Measurements from ENCODE around the gene TAOK1.

Gene TAOK1

DNA sequence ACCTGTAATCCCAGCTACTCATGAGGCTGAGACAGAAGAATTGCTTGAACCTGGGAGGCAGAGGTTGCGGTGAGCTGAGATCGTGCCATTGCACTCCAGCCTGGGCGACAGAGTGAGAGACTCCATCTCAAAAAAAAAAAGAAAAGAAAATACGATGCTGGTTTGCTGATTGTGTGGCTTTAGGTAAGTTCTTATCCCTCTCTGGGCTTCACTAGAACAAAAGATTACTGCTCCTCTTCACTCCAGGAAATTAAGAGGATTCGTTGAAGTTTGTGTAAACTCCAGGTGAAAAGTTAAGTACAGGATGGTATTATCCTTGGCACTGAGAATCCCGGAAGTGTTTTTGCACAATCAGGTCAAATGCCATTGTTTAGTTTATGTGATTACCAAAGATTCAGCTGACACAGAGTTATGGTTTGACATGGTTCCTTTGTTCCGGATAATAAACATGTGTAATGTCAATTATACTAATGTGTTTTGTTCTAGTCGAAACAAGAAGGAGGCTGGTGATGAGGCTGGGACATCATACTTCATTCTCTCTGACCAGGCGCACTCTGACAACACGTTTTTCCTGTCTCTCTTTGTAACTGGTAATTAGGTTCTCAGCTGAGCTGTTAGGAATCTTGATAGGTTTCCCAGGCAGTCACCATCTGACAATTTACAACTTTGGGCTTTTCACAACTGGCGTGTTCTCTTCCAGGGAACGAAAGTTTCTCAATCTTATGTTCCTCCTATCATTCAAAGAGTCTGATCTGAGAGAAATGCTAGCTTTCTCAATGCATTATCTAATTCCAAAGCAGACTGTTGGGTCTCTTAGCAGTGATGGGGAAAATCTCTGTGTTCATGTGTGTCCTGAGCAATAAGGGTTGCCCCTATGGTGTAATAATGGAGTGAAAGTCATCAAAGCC is 10.8 kb upstream of the TAOK1 start:
- DNase-seq (ENCODE audit: low read depth) = no peak

DNA sequence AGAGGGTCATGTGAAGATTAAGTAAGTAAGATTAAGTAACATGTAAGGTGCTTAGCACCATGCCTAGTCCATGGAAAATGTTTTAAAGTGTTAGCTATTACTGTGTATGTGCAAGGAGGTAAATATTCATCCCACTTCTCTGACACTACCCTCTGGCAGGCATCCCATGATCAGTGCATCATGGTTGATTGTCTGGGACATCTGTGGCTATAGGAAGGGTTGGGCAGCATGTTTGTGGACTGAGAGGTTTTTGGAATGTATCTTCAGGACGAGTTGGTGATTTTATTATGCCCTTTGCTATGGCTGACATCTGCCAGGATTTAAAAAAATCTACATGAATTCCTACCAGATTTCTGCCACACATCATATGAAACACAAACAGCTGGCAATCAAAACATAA is 6.5 kb upstream of the TAOK1 start:
- DNase-seq (ENCODE audit: low read depth) = no peak

DNA sequence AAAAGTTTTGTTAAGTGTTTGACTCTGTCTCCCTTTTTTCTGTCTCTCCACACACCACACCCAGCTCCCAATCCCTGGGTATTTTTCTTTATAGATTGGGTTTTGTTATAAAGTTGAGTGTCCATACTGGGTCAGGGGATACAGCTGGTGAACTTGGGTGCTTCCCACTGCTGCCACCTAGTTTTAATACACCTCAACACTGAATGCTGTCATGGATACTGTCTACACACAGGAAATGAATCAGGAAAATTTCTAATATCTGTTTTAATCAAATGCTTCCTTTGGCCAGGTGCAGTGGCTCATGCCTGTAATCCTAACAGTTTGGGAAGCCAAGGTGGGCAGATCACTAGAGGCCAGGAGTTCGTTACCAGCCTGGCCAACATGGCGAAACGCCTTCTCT is 5.3 kb upstream of the TAOK1 start:
- no peak for DNase-seq (ENCODE audit: low read depth)

DNA sequence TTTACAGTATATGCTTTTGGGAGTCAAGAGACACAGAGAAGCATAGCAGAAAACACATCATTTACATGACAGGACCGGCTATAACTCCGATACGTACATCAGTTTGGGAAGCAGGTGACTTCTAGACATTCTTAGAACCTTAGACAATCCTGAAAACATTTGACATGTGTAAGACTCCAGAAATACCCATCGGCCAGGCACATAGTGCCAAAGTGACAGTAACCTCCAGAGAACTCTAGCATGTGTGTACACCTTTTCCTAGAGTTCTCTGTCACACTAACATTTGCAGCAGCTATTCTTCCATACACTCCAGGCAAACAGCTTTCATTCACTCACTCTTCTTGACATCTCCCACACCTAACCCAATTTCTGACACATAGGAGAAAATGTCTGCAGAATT is 3.4 kb upstream of the TAOK1 start:
- no peak for DNase-seq (ENCODE audit: low read depth)

DNA sequence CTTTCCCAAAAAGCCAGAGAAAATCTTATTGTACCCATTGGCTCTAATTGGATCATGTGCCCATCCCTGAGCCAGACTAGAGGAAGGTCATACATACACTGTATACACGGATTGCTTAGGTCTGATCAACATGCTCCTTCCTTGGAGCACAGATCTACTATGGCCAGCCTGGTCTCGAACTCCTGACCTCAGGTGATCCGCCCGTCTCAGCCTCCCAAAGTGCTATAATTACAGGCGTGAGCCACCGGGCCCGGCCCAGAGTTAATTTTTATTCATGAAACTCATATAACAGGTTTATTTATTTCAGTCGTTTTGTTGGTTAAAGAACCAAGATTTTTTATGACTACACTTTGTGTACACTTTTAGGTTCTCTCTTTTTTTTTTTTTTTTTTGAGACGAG is 1.2 kb upstream of the TAOK1 start:
- DNase-seq (ENCODE audit: low read depth) = no peak

DNA sequence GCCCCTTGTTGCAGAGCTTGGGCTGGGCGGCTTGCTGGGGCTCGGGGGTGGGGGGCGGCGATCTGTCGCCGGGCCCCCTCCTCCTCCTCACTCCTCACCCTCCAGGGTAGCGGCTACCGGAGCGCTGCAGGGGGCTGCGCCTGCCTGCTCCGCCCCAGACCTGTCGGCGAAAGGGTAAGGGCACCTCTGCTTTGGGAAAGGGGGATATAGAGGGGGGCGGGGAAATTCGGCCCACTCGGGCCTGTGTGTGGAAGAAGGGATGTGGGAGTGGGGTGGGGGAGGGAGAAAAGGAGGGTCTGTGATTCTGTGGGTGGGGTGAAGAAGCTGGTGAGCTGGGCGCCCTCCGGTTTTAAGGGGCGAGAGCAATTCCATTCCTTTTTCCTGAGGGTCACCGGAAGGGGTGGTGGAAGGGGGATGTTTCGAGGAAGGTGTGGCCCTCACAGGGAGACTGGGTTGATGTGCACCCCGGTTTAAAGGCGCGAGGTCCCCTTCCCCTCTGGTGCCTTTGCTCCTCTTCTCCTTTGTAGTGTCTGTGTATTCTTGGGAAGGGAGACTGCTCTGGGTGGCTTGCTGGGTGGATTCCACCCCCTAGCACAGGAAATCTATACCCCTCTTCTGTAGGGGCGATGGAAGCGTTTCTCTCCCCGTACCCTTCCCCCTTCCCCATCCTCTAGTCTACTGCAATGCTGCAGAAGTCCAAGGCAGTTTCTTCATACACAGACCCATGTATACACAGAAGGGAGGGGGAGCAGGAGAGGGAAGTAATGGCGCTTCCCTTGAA is 878 bp downstream of the TAOK1 start:
- no peak for DNase-seq (ENCODE audit: low read depth)

DNA sequence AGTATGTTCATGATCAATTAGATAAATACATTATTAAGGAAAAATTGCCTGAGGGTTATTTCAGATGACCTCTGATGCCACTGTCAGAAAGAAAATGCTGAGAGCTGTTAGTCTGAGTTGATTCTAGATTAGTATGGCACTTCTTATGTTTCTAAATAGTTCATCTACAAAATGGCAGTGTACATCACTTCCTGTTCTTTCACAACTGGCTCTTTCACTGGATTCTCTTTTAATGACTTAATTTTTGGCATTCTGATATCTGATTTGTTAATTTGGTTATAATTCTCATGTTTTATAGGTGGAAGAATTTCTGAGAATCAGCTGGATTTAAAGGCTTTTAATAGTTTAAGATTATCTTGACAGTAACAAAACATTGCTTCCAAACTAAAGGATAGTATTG is 3.3 kb downstream of the TAOK1 start:
- DNase-seq (ENCODE audit: low read depth) = no peak

DNA sequence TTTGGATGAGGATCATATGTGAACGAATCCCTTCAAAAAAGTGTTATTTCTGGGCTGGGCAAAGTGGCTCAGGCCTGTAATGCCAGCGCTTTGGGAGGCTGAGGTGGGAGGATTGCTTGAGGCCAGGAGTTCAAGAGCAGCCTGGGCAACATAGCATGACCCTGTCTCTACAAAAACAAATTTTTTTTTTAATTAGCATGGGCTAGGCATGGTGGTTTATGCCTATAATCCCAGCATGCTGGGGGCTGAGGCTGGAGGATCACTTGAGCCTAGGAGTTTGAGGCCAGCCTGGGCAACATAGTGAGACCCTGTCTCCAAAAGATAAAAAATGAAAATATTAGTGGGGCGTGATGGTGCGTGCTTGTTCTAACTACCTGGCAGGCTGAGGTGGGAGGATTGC is 4.6 kb downstream of the TAOK1 start:
- DNase-seq (ENCODE audit: low read depth) = no peak

DNA sequence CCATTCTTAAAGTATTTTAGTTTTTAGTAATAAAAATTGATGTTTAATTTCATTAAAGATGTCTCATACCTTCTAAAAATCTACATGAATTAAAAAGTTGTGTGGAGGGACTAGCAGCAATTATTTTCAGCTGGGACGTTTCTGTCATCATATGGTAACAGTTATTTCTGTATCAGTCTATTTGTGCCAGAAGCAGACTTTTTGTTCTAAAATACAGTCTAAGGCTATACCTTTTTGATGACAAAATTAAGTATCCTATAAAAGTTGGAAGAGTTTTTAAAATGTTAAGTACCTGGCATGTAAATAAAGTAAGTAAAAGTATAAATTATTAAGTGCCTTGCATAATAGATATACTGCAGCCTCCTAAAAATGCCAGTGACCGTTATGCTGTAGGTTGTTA is 5.9 kb downstream of the TAOK1 start:
- no peak for DNase-seq (ENCODE audit: low read depth)

DNA sequence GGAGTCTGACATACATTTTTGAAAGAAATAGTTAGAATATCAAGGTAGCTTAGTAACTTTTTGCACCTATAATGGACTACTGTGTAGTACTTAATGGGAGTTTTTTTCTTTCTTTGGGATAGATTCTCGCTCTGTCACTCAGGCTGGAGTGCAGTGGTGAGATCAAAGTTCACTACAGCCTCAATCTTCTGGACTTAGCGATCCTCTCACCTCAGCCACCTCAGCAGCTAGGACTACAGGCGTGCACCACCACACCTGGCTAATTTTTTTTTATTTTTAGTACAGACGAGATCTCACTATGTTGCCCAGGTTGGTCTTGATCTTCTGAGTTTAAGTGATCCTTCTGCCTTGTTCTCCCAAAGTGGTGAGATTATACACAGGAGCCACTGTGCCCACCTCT is 9.5 kb downstream of the TAOK1 start:
- no peak for DNase-seq (ENCODE audit: low read depth)

DNA sequence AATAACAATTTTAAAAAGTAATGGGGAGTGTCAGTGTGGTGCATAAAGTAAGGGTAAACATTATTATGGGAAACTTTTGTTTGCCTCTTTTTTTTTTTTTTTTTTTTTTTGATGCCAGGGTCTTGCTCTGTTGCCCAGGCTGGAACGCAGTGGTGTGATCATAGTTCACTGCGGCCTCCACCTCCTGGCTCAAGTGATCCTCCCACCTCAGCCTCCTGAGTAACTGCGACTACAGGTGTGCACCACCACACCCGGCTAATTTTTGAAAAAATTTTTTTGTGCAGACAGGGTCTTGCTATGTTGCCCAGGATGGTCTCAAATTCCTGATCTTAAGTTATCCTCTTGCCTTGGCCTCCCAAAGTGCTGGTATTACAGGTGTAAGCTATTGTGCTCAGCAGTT is 10.7 kb downstream of the TAOK1 start:
- no peak for DNase-seq (ENCODE audit: low read depth)

DNA sequence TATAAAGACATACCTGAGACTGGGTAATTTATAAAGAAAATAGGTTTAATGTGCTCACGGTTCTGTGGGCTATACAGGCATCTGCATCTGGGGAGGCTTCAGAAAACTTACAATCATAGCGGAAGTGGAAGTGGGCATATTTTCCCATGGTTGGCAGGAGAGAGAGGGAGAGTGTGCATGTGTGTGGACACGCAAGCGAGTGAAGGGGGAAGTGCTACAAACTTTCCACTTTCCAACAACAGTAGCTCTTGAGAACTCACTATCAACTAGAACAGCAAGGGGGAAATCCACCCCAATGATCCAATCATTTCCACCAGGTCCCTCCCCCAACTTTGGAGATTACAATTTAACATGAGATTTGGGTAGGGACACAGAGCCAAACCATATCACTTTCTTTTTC is 11.1 kb downstream of the TAOK1 start:
- DNase-seq (ENCODE audit: low read depth) = no peak

DNA sequence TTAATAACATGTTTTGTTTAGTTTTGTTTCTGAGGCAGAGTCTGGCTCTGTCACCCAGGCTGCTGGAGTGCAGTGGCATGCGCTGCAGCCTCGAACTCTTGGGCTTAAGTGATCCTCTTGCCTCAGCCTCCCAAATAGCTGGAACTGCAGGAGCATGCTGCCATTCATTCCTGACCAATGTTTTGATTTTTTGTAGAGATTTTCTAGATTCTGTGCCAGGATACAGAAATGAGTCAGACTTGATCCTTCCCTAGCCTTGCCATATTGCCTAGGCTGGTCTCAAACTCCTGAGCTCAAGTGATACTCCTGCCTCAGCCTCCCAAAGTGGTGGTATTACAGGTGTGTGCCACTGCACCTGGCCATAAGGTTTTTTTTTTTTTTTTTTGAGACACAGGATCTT is 17.7 kb downstream of the TAOK1 start:
- DNase-seq (ENCODE audit: low read depth) = no peak

DNA sequence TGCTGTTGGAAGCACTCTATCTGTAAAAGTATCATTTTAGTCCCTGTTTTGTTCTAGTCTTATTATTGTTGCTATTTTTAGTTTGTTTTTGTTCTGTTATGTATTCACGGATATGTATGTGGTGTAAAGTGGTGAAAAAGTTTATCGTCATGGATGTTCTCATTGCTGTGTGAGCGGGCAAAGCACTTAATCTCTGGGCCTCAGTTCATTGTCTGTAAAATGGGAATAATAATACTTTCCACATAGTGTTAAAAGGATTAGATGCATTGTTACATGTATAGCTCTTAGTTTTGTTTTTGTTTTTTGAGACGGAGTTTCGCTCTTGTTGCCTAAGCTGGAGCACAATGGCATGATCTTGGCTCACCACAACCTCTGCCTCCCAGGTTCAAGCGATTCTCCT is 19.8 kb downstream of the TAOK1 start:
- DNase-seq (ENCODE audit: low read depth) = no peak

DNA sequence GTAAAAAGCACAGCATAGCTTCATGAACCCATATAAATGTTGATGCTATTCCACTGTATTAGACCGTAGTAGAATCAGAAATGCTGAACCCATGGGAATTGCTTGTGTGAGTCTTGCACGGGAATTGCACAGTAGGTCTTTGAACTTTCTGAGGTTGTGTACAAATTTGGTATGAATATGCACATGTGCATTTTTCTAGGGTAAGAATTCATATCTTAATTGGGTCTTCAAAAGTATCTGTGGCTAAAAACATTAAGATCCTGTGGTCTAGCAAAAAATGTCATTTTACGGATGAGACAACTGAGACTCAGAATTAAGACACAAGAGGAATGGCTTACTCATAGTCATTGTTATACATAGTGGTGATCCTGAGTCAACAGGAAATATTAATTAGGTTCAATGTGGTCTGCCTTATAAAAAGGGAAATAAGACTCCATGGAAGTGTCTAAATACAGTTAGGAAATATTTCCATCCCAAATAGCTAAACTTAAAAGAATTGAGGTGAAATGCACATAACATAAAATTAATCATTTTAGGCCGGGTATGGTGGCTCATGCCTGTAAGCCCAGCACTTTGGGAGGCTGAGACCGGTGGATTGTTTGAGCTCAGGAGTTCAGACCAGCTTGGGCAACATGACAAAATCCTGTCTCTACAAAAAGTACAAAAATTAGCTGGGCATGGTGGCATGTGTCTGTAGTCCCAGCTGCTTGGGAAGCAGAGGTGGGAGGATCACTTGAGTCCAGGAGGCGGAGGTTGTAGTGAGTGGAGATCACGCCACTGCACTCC is 22.8 kb downstream of the TAOK1 start:
- no peak for DNase-seq (ENCODE audit: low read depth)

DNA sequence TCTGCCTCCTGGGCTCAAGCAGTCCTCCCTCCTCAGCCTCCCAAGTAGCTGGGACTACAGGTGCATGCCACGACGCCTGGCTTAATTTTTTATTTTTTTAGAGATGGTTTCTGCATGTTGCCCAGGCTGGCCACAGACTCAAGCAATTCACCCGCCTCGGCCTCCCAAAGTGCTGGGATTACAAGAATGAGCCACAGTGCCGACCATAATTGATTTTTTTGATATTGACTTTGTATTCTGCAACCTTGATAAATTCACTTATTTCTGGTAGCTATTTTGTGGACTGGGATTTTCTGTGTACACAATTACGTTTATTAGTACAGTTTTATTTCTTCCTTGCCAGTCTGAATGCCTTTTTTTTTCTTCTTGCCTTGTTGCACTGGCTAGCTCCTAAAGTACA is 30.0 kb downstream of the TAOK1 start:
- DNase-seq (ENCODE audit: low read depth) = no peak

DNA sequence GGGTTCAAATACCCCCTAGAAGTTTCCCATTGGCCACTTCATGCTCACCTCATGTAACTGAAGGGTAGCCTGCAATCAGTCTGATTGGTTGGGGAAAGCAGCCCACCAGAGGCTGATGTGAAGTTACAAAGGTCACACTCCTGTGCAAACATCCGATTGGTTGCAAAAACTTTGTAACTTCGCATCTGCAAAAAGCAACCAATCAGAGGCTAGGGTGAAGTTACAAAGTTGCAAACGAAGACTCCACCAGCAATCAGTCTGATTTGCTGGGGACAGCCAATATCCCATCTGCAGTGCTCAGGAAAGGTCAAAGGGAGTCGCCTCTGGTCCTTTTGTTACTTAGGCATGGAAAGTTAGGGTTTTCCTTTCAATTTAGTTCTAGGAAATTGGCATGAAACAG is 40.1 kb downstream of the TAOK1 start:
- DNase-seq (ENCODE audit: low read depth) = no peak

DNA sequence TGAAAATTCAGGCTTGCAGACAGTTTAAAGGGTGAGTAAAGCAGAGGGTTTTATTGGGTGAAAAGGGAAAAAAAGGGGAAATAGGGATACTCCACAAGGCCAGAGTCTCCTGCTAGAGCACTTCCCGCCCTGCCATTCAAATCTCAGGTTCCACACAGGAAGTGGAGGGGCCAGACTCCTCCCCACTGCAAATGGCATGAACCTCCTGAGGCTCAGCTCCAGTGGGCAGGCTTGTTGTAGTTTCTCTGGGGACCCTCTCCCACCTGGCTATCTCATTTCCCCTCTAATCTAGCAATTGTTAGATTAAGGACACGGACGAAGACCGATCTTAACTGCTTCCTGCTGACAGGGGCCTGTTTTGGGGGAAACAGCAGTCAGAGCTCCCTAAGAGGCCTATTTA is 43.4 kb downstream of the TAOK1 start:
- DNase-seq (ENCODE audit: low read depth) = no peak

DNA sequence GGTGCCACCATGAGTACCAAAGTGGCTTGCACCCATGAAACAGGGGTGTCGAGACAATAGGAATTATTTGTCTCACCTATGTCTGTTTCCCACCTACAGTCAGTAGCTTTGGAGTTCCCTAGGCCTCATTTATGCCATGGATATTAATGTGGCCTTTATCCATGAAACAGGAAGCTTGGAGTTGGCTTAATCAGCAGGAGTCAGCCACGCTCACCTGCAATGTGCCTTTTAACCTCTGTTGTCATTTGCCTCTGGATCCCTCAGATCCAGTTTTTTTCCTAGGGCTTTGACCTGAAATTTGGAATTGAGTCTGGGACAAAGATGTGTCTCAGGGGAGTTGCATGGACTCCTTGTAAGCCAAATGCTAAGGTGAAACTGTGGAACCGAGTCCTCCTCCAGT is 44.4 kb downstream of the TAOK1 start:
- DNase-seq (ENCODE audit: low read depth) = no peak

DNA sequence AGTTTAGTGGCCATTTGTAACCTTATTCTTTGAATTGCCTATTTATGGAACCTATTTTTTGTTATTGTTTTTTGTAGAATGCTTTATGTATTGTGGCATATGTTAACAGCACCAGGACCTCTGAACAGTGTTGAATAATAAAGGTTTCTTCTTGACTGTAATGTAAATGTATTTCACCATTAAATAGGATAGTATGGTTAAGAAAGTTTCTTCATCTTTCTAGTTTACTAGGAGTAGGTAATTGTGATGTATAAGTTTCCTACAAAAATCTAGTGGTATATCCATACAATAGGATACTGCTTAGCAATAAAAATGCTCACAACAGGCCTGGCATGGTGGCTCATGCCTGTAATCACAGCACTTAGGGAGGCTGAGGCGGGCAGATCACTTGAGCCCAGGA is 52.3 kb downstream of the TAOK1 start:
- no peak for DNase-seq (ENCODE audit: low read depth)

DNA sequence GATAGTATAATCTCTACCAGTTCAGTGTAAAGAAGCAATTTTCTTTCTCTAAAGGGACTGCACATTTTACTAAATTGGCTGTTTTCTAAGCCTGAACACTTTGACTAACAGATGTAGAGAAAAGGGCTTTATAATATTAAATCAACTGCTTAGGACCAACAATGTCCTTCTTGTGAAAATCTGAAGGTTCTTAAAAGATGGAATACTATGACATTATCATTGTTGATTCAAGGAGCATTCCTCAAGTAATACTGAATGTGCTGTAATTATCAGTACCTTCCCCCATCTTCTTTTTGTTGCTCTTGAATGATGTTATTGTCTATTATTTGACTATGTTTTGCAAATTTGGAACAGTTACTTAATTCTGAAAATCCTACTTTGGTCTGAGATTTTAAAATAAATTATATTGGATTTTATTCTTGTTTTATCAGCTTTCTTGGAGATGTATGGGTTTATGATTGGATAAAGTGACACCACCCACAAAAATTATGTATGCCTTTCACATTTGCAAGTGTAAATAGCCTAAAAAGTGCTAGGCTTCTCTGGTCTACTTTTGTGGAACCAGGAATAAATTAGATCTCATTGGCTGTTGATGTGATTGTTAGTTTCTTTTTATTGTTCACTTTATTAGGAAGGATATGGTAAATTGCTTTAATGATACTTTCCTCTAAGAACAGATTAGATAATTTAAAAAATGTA is 53.0 kb downstream of the TAOK1 start:
- DNase-seq (ENCODE audit: low read depth) = no peak

DNA sequence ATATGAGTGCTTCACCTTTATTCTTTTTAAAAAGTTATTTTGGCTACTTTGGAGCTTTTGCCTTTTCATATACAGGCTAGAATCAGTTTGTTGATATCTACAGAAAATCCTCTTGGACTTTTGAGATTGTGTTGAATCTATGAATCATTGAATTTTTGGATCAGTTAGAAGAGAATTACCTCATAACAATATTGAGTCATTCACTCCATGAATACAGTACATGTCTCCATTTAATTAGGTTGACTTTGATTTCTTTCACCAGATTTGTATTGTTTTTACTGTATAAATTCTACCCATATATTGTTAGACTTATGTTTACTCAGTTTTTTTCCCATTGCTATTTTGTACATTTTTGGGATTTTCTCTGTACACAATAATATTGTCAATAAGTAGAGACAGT is 54.4 kb downstream of the TAOK1 start:
- DNase-seq (ENCODE audit: low read depth) = no peak

Measured in activated T-cell treated with anti-CD3 and anti-CD28 coated beads for 48 hours (primary cell).